ENCODE results near the gene BCL2L11. TPM values are rescaled to one million over a fixed set of nuclear protein-coding genes. Genes with fewer than 3 reads are reported as not detected.

The BCL2L11 gene
- total and polyA plus RNA-seq, 9 of the 15 experiments (the other 6 are each of a cell fraction or from before 2014, with no cell fraction given), result 2.2 to 18.8 (median 5.0) TPM

- TF ChIP-seq TFAP4 (CRISPR knock-in tag; IDR thresholded peaks at IDR 0.05; ENCODE audit: borderline replicate concordance), result peak; percentile 26; the same call in 1 of the 2 replicates
- TF ChIP-seq PML (IDR thresholded peaks at IDR 0.05; ENCODE audit: low read length), result no peak
- peak; percentile 41; the same call in 1 of the 2 replicates for TF ChIP-seq BHLHE40 (IDR thresholded peaks at IDR 0.05; ENCODE audit: low read length)
- peak; percentile 31; the same call in 1 of the 2 replicates for TF ChIP-seq TAL1 (IDR thresholded peaks at IDR 0.05)
- TF ChIP-seq RCOR1 (IDR thresholded peaks at IDR 0.05; ENCODE audit: borderline replicate concordance in 1 of 2, low read depth in 2 of 2, low read length in 2 of 2), result 0 out of 4 replicates have a peak, but pooled peaks of 1 of the 2 experiments have one; percentile 26
- TF ChIP-seq ZNF212 (CRISPR knock-in tag; IDR thresholded peaks at IDR 0.05), result no peak
- TF ChIP-seq ZNF644 (tag; IDR thresholded peaks at IDR 0.05; ENCODE audit: low read depth), result no peak
- TF ChIP-seq HDAC1 (IDR thresholded peaks at IDR 0.05), result peak in 1 of 2 experiments; percentile 30; a peak in 1 of 4 replicates
- TF ChIP-seq, protein P1, sequence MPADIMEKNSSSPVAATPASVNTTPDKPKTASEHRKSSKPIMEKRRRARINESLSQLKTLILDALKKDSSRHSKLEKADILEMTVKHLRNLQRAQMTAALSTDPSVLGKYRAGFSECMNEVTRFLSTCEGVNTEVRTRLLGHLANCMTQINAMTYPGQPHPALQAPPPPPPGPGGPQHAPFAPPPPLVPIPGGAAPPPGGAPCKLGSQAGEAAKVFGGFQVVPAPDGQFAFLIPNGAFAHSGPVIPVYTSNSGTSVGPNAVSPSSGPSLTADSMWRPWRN (IDR thresholded peaks at IDR 0.05; ENCODE audit: low read depth), result peak; percentile 86
- TF ChIP-seq KDM1A (IDR thresholded peaks at IDR 0.05), result peak; percentile 57 to 70; a peak in 2 of 4 replicates
- TF ChIP-seq, protein P2, sequence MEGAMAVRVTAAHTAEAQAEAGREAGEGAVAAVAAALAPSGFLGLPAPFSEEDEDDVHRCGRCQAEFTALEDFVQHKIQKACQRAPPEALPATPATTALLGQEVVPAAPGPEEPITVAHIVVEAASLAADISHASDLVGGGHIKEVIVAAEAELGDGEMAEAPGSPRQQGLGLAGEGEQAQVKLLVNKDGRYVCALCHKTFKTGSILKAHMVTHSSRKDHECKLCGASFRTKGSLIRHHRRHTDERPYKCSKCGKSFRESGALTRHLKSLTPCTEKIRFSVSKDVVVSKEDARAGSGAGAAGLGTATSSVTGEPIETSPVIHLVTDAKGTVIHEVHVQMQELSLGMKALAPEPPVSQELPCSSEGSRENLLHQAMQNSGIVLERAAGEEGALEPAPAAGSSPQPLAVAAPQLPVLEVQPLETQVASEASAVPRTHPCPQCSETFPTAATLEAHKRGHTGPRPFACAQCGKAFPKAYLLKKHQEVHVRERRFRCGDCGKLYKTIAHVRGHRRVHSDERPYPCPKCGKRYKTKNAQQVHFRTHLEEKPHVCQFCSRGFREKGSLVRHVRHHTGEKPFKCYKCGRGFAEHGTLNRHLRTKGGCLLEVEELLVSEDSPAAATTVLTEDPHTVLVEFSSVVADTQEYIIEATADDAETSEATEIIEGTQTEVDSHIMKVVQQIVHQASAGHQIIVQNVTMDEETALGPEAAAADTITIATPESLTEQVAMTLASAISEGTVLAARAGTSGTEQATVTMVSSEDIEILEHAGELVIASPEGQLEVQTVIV (CRISPR knock-in tag; IDR thresholded peaks at IDR 0.05; ENCODE audit: borderline replicate concordance), result no peak
- 0 out of 2 replicates have a peak, but pooled peaks have one; percentile 18 for TF ChIP-seq POLR2AphosphoS5 (IDR thresholded peaks at IDR 0.05; ENCODE audit: control insufficient read depth, insufficient read depth, low read depth, low read length)
- peak; percentile 63 for TF ChIP-seq TCF3 (CRISPR knock-in tag; IDR thresholded peaks at IDR 0.05)
- peak; percentile 25; the same call in 1 of the 2 replicates for TF ChIP-seq CBFA2T2 (conservative IDR thresholded peaks at IDR 0.05)
Measured at GRCh38 chr2:111185361-111186022, 64.8 kb downstream of the BCL2L11 start (continued).
